ENCODE data around the gene KRTAP21-1.

Gene KRTAP21-1

GRCh38 chr21:30769724-30770431, 14.7 kb upstream of the KRTAP21-1 start:
- Histone ChIP-seq H3K79me1 (ENCODE audit: low read depth, low read length) (no peaks in the 10 kb centered on the region), H3K36me3 (replicated peaks in 1 of 2; ENCODE audit: control insufficient read depth in 2 of 2, insufficient read depth in 2 of 2, low read length in 2 of 2) (no peaks in the 10 kb centered on the region), H3K14ac (ENCODE audit: low read length) (no peak overlapping the region), H3K9me3 (replicated peaks in 1 of 2; ENCODE audit: control insufficient read depth in 2 of 2, insufficient read depth in 1 of 2, low read depth in 1 of 2, low read length in 2 of 2) (no peaks in the 10 kb centered on the region), H4K8ac (ENCODE audit: low read depth, low read length) (no peak overlapping the region), H2BK12ac (ENCODE audit: low read length) (no peak overlapping the region), H3K18ac (ENCODE audit: low read length) (no peak overlapping the region), H3K9ac (ENCODE audit: low read depth, low read length, poor library complexity) (no peak overlapping the region), H2AK5ac (ENCODE audit: low read depth, low read length) (no peak overlapping the region), H3K4ac (ENCODE audit: low read length) (no peak overlapping the region), H3K27me3 (ENCODE audit: control insufficient read depth in 3 of 3, insufficient read depth in 3 of 3, low read depth in 1 of 3, low read length in 3 of 3) (no peaks in the 10 kb centered on the region), H2BK15ac (ENCODE audit: low read length) (no peak overlapping the region), H2BK120ac (ENCODE audit: low read depth, low read length) (no peak overlapping the region), H2AFZ (ENCODE audit: low read length) (no peak overlapping the region), H4K91ac (ENCODE audit: low read depth, low read length, poor library complexity) (no peak overlapping the region), H3K4me3 (ENCODE audit: low read length in 2 of 2) (no peak overlapping the region), H2BK5ac (ENCODE audit: low read length) (no peak overlapping the region), H3K23ac (ENCODE audit: low read depth, low read length, poor library complexity) (no peak overlapping the region), H3K27ac (replicated peaks; ENCODE audit: low read length) (no peak overlapping the region), H3K4me1 (ENCODE audit: control insufficient read depth in 2 of 2, insufficient read depth in 1 of 2, low read depth in 1 of 2, low read length in 2 of 2) (no peaks in the 10 kb centered on the region), H3K4me2 (ENCODE audit: insufficient read depth, low read length, poor library complexity, severe bottlenecking) (no peak overlapping the region)
- no CpG with 5 or more reads among the region's 4 CpGs for WGBS, 2 donors (ENCODE audit: extremely low coverage in 2 of 2, insufficient read length in 2 of 2, insufficient replicate concordance in 1 of 2)
- no peak for DNase-seq (ENCODE audit: low spot score)

GRCh38 chr21:30760776-30761175, 5.5 kb upstream of the KRTAP21-1 start:
- H3K4me3 ChIP-seq (ENCODE audit: low read length in 2 of 2): no peak overlapping the region
- H2BK12ac ChIP-seq (ENCODE audit: low read length): no peak overlapping the region
- no peak for DNase-seq (ENCODE audit: low spot score)
- H4K91ac ChIP-seq (ENCODE audit: low read depth, low read length, poor library complexity): no peak overlapping the region
- WGBS, 2 donors (ENCODE audit: extremely low coverage in 2 of 2, insufficient read length in 2 of 2, insufficient replicate concordance in 1 of 2): no CpG with 5 or more reads among the region's 2 CpGs
- no peak overlapping the region for H3K23ac ChIP-seq (ENCODE audit: low read depth, low read length, poor library complexity)
- H3K79me1 ChIP-seq (ENCODE audit: low read depth, low read length): no peaks in the 10 kb centered on the region
- no peak overlapping the region for H3K4ac ChIP-seq (ENCODE audit: low read length)
- H3K18ac ChIP-seq (ENCODE audit: low read length): no peak overlapping the region
- H4K8ac ChIP-seq (ENCODE audit: low read depth, low read length): no peak overlapping the region
- no peak overlapping the region for H3K27ac ChIP-seq (replicated peaks; ENCODE audit: low read length)
- H3K9me3 ChIP-seq (replicated peaks in 1 of 2; ENCODE audit: control insufficient read depth in 2 of 2, insufficient read depth in 1 of 2, low read depth in 1 of 2, low read length in 2 of 2): no peaks in the 10 kb centered on the region
- H2BK120ac ChIP-seq (ENCODE audit: low read depth, low read length): no peak overlapping the region
- no peaks in the 10 kb centered on the region for H3K4me1 ChIP-seq (ENCODE audit: control insufficient read depth in 2 of 2, insufficient read depth in 1 of 2, low read depth in 1 of 2, low read length in 2 of 2)
- no peak overlapping the region for H2AK5ac ChIP-seq (ENCODE audit: low read depth, low read length)
- H3K14ac ChIP-seq (ENCODE audit: low read length): no peak overlapping the region
- no peak overlapping the region for H3K9ac ChIP-seq (ENCODE audit: low read depth, low read length, poor library complexity)
- no peaks in the 10 kb centered on the region for H3K27me3 ChIP-seq (ENCODE audit: control insufficient read depth in 3 of 3, insufficient read depth in 3 of 3, low read depth in 1 of 3, low read length in 3 of 3)
- no peak overlapping the region for H3K4me2 ChIP-seq (ENCODE audit: insufficient read depth, low read length, poor library complexity, severe bottlenecking)
- H2BK5ac ChIP-seq (ENCODE audit: low read length): no peak overlapping the region
- H2BK15ac ChIP-seq (ENCODE audit: low read length): no peak overlapping the region
- no peak overlapping the region for H2AFZ ChIP-seq (ENCODE audit: low read length)
- no peaks in the 10 kb centered on the region for H3K36me3 ChIP-seq (replicated peaks in 1 of 2; ENCODE audit: control insufficient read depth in 2 of 2, insufficient read depth in 2 of 2, low read length in 2 of 2)

GRCh38 chr21:30758306-30758705, 3.1 kb upstream of the KRTAP21-1 start:
- no peaks in the 10 kb centered on the region for H3K27me3 ChIP-seq (ENCODE audit: control insufficient read depth in 3 of 3, insufficient read depth in 3 of 3, low read depth in 1 of 3, low read length in 3 of 3)
- no peaks in the 10 kb centered on the region for H3K79me1 ChIP-seq (ENCODE audit: low read depth, low read length)
- H3K23ac ChIP-seq (ENCODE audit: low read depth, low read length, poor library complexity): no peak overlapping the region
- no peaks in the 10 kb centered on the region for H3K9me3 ChIP-seq (replicated peaks in 1 of 2; ENCODE audit: control insufficient read depth in 2 of 2, insufficient read depth in 1 of 2, low read depth in 1 of 2, low read length in 2 of 2)
- H2BK5ac ChIP-seq (ENCODE audit: low read length): no peak overlapping the region
- no CpG with 5 or more reads among the region's 2 CpGs for WGBS, 2 donors (ENCODE audit: extremely low coverage in 2 of 2, insufficient read length in 2 of 2, insufficient replicate concordance in 1 of 2)
- no peaks in the 10 kb centered on the region for H3K36me3 ChIP-seq (replicated peaks in 1 of 2; ENCODE audit: control insufficient read depth in 2 of 2, insufficient read depth in 2 of 2, low read length in 2 of 2)
- no peak overlapping the region for H4K91ac ChIP-seq (ENCODE audit: low read depth, low read length, poor library complexity)
- H3K4me1 ChIP-seq (ENCODE audit: control insufficient read depth in 2 of 2, insufficient read depth in 1 of 2, low read depth in 1 of 2, low read length in 2 of 2): no peaks in the 10 kb centered on the region
- no peak overlapping the region for H2BK120ac ChIP-seq (ENCODE audit: low read depth, low read length)
- no peak overlapping the region for H2AFZ ChIP-seq (ENCODE audit: low read length)
- no peak for DNase-seq (ENCODE audit: low spot score)
- H3K4me2 ChIP-seq (ENCODE audit: insufficient read depth, low read length, poor library complexity, severe bottlenecking): no peak overlapping the region
- H3K4ac ChIP-seq (ENCODE audit: low read length): no peak overlapping the region
- no peak overlapping the region for H3K14ac ChIP-seq (ENCODE audit: low read length)
- no peak overlapping the region for H3K27ac ChIP-seq (replicated peaks; ENCODE audit: low read length)
- H3K18ac ChIP-seq (ENCODE audit: low read length): no peak overlapping the region
- no peak overlapping the region for H4K8ac ChIP-seq (ENCODE audit: low read depth, low read length)
- H2AK5ac ChIP-seq (ENCODE audit: low read depth, low read length): no peak overlapping the region
- H2BK12ac ChIP-seq (ENCODE audit: low read length): no peak overlapping the region
- H3K4me3 ChIP-seq (ENCODE audit: low read length in 2 of 2): no peak overlapping the region
- H2BK15ac ChIP-seq (ENCODE audit: low read length): no peak overlapping the region
- H3K9ac ChIP-seq (ENCODE audit: low read depth, low read length, poor library complexity): no peak overlapping the region

GRCh38 chr21:30747159-30747558, 8.1 kb downstream of the KRTAP21-1 start, which contains the start of gene KRTAP21-2:
KRTAP21-2 (minus strand) TSS chr21:30747259; CDS start chr21:30747202, 57 bp downstream.
- DNase-seq (ENCODE audit: low spot score): no peak
- Histone ChIP-seq H3K79me1 (ENCODE audit: low read depth, low read length) (no peaks in the 10 kb centered on the region), H3K4me3 (ENCODE audit: low read length in 2 of 2) (no peak within 1 kb of the TSS), H3K9me3 (replicated peaks in 1 of 2; ENCODE audit: control insufficient read depth in 2 of 2, insufficient read depth in 1 of 2, low read depth in 1 of 2, low read length in 2 of 2) (no peaks in the 10 kb centered on the region), H3K23ac (ENCODE audit: low read depth, low read length, poor library complexity) (no peak within 1 kb of the TSS), H2BK5ac (ENCODE audit: low read length) (no peak within 1 kb of the TSS), H3K4me2 (ENCODE audit: insufficient read depth, low read length, poor library complexity, severe bottlenecking) (no peak within 1 kb of the TSS), H2BK15ac (ENCODE audit: low read length) (no peak within 1 kb of the TSS), H2BK12ac (ENCODE audit: low read length) (no peak within 1 kb of the TSS), H3K14ac (ENCODE audit: low read length) (no peak within 1 kb of the TSS), H2AK5ac (ENCODE audit: low read depth, low read length) (no peak within 1 kb of the TSS), H3K9ac (ENCODE audit: low read depth, low read length, poor library complexity) (no peak within 1 kb of the TSS), H3K4ac (ENCODE audit: low read length) (no peak within 1 kb of the TSS), H3K36me3 (replicated peaks in 1 of 2; ENCODE audit: control insufficient read depth in 2 of 2, insufficient read depth in 2 of 2, low read length in 2 of 2) (no peaks in the 10 kb centered on the region), H3K27me3 (ENCODE audit: control insufficient read depth in 3 of 3, insufficient read depth in 3 of 3, low read depth in 1 of 3, low read length in 3 of 3) (no peaks in the 10 kb centered on the region), H3K18ac (ENCODE audit: low read length) (no peak within 1 kb of the TSS), H2BK120ac (ENCODE audit: low read depth, low read length) (no peak within 1 kb of the TSS), H3K27ac (replicated peaks; ENCODE audit: low read length) (no peak within 1 kb of the TSS), H4K8ac (ENCODE audit: low read depth, low read length) (no peak within 1 kb of the TSS), H2AFZ (ENCODE audit: low read length) (no peak within 1 kb of the TSS), H3K4me1 (ENCODE audit: control insufficient read depth in 2 of 2, insufficient read depth in 1 of 2, low read depth in 1 of 2, low read length in 2 of 2) (no peaks in the 10 kb centered on the region), H4K91ac (ENCODE audit: low read depth, low read length, poor library complexity) (no peak within 1 kb of the TSS)
